GM21515 (cell line): Measurements from ENCODE around the gene TMEM272.

Experiments used
- ATAC-seq: cut with Tn5 transposase; IDR thresholded peaks from one replicate; pipeline ENCODE4 v1.9.1; 2021; ENCODE audit not compliant: unreplicated experiment

TMEM272 gene

DNA sequence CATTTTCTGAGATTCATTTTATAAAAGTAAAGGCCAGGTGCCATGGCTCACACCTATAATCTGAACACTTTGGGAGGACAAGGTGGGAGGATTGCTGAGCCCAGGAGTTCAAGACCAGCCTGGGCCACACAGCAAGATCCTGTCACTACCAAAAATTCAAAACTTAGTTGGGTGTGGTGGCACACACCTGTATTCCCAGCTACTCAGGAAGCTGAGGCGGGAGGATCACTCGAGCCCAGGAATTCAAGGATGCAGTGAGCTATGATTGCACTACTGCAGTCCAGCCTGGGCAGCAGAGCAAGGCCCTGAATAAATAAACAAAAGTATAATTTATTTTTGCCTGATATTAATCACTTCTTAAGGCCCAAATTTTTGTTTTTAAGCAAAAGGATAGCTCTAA lies 81.5 kb downstream of the TMEM272 start:
- no peak for ATAC-seq
